Measurements from ENCODE around the gene JPT2.

Gene JPT2

GRCh38 chr16:1744338-1744840 lies 66.3 kb downstream of the JPT2 start:
- DNase-seq (ENCODE audit: extremely low read depth, insufficient read length): no peak
- TF ChIP-seq, protein P1, sequence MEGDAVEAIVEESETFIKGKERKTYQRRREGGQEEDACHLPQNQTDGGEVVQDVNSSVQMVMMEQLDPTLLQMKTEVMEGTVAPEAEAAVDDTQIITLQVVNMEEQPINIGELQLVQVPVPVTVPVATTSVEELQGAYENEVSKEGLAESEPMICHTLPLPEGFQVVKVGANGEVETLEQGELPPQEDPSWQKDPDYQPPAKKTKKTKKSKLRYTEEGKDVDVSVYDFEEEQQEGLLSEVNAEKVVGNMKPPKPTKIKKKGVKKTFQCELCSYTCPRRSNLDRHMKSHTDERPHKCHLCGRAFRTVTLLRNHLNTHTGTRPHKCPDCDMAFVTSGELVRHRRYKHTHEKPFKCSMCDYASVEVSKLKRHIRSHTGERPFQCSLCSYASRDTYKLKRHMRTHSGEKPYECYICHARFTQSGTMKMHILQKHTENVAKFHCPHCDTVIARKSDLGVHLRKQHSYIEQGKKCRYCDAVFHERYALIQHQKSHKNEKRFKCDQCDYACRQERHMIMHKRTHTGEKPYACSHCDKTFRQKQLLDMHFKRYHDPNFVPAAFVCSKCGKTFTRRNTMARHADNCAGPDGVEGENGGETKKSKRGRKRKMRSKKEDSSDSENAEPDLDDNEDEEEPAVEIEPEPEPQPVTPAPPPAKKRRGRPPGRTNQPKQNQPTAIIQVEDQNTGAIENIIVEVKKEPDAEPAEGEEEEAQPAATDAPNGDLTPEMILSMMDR (IDR thresholded peaks at IDR 0.05; ENCODE audit: insufficient read depth, low read length, poor library complexity, severe bottlenecking): no peak
- peaks cover 28% of the 10 kb centered on the region for H3K36me3 ChIP-seq (ENCODE audit: control insufficient read depth, insufficient read depth, low read length)
- no peak overlapping the region for H3K4me3 ChIP-seq (replicated peaks; ENCODE audit: low read depth, low read length)
- no peaks in the 10 kb centered on the region for H3K27me3 ChIP-seq (replicated peaks; ENCODE audit: control insufficient read depth, insufficient read depth, low read length)

DNA sequence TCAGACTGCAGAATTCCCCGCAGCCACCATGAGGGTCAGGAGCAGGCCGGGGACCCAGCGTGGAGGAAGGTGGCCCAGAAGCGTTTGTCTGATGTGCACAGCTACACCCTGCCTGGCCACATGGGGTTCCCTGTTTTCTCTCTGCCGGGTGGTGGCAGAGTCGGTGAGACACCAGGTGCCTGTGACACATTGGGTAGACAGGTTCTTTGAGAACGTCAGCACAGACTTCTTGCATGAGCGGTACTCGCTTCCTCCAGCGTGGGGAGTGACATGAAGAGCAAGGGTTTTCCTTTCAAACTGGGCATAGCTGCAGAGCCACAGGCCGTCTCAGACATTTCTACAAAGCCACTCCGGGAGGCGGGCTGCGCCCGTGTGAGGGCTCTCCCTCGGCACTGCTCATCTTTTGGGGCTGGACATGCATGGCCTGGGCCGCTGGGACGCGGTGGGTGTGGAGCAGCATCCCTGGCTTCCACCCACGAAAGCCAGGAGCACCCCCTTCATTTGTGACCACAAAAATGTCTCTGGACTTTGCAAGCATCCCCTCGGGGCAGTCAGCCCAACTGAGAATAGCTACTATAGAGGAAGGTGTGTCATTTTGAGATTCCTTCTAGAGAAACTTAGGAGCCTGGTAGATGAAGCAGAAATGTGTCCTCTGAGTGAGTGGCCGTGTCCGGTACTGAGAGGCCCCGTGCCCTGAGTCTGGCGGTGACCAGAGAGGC lies 67.3 kb downstream of the JPT2 start:
- DNase-seq (ENCODE audit: extremely low read depth, insufficient read length): no peak
- TF ChIP-seq, protein P1 (IDR thresholded peaks at IDR 0.05; ENCODE audit: insufficient read depth, low read length, poor library complexity, severe bottlenecking): no peak
- peaks cover 28% of the 10 kb centered on the region for H3K36me3 ChIP-seq (ENCODE audit: control insufficient read depth, insufficient read depth, low read length)

DNA sequence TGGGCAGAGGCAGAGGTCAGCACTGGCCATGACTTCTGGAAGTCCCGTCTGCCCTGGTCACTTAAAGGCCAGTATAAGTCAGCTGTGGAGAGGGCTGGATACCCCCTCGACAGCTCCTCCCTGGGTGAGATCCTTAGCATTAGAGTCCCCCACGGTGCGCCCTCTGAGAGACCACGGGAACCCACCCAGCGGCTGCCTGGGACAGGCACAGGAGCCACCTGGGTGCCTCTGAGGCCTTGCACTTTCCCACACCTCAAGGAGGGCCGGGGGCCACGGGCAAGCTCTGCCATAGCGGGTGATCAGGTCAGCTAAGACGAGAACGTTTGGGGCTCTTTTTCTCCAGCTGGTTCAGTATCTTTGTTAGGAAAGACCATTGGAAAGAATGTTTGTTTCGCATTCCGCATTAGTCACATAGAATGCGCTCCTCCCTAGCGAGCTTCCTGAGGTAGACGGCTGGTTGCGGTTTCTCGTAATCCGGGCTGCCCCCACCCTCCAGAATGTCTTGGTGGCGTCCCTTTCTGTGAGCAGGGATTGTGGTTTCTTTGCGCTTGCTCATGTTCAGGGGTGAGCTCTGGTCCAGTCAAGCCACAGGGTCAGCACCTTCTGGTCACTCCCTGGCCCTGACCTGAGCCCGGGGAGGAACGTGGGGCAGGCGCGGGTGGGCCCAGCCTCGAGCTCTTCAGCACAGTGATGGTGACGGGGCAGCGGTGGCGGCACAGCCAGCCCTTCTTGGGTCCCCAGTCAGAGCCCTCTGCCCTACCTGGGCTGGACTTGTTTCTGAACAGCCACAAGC lies 68.0 kb downstream of the JPT2 start:
- no peaks in the 10 kb centered on the region for H3K27me3 ChIP-seq (replicated peaks; ENCODE audit: control insufficient read depth, insufficient read depth, low read length)
- H3K4me3 ChIP-seq (replicated peaks; ENCODE audit: low read depth, low read length): no peak overlapping the region
- H3K36me3 ChIP-seq (ENCODE audit: control insufficient read depth, insufficient read depth, low read length): peaks cover 27% of the 10 kb centered on the region
- TF ChIP-seq, protein P1 (IDR thresholded peaks at IDR 0.05; ENCODE audit: insufficient read depth, low read length, poor library complexity, severe bottlenecking): no peak
- no peak for DNase-seq (ENCODE audit: extremely low read depth, insufficient read length)

More for the DNA sequence above, 67.3 kb downstream of the JPT2 start:
- no peak overlapping the region for H3K4me3 ChIP-seq (replicated peaks; ENCODE audit: low read depth, low read length)
- H3K27me3 ChIP-seq (replicated peaks; ENCODE audit: control insufficient read depth, insufficient read depth, low read length): no peaks in the 10 kb centered on the region

- TF ChIP-seq, protein P1 (IDR thresholded peaks at IDR 0.05; ENCODE audit: insufficient read depth, low read length, poor library complexity, severe bottlenecking): no peak
- Histone ChIP-seq H3K36me3 (ENCODE audit: control insufficient read depth, insufficient read depth, low read length) (peaks cover 30% of the 10 kb centered on the region), H3K27me3 (replicated peaks; ENCODE audit: control insufficient read depth, insufficient read depth, low read length) (no peaks in the 10 kb centered on the region), H3K4me3 (replicated peaks; ENCODE audit: low read depth, low read length) (no peak overlapping the region)
- no peak for DNase-seq (ENCODE audit: extremely low read depth, insufficient read length)
Measured at GRCh38 chr16:1746693-1747195, 68.7 kb downstream of the JPT2 start.

DNA sequence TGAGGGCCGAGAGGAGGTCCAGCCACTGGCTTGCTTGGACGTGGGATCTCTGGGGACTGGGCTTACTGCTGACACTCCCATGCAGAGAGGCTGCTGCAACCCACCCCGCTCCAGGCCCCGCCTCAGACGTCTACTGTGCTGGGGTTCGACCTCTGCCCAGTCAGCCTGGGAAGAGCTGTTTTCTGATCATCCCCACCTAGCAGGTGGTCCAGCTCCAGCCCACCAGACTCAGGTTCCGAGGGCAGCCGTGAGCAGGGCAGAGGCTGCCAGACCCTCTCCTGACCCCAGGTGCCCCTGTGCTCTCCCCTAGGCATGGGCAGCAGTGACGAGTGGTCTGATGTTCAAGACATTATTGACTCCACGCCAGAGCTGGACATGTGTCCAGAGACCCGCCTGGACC lies 69.9 kb downstream of the JPT2 start:
- TF ChIP-seq, protein P1 (IDR thresholded peaks at IDR 0.05; ENCODE audit: insufficient read depth, low read length, poor library complexity, severe bottlenecking): no peak
- H3K27me3 ChIP-seq (replicated peaks; ENCODE audit: control insufficient read depth, insufficient read depth, low read length): no peaks in the 10 kb centered on the region
- H3K4me3 ChIP-seq (replicated peaks; ENCODE audit: low read depth, low read length): no peak overlapping the region
- H3K36me3 ChIP-seq (ENCODE audit: control insufficient read depth, insufficient read depth, low read length): peaks cover 34% of the 10 kb centered on the region
- no peak for DNase-seq (ENCODE audit: extremely low read depth, insufficient read length)
